GM19328 (cell line): ENCODE measurements around the gene FHOD1.
A peak's percentile ranks its signal among the peaks of the same experiment; 100 is the strongest.

Source experiments
- ATAC-seq: cut with Tn5 transposase; IDR thresholded peaks from one replicate; pipeline ENCODE4 v1.9.1; 2021; ENCODE audit warnings: mild to moderate bottlenecking, moderate library complexity; ENCODE audit not compliant: unreplicated experiment

Gene FHOD1

DNA sequence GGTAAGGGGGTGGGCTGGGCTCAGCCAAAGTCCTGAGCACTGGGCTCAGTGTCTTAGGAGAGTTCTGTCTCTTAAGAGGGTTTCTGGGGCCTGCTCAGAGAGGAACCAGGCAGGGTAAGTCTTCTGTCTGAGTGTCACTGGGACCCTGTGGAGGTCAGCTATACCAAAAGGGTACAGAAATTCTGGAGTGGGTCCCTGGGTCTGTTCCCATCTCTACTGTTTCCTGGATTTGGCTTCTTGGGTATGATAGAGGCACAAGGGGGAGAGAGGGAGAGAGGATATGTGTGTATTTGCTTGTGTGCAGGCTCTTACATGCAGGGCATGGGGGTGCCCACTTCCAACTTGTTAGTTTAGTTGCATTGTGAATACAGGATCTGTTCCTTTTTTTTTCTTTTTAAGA lies 53.7 kb downstream of the FHOD1 start:
- ATAC-seq = no peak

- no peak for ATAC-seq
Measured at GRCh38 chr16:67192781-67193361, 54.4 kb downstream of the FHOD1 start.

DNA sequence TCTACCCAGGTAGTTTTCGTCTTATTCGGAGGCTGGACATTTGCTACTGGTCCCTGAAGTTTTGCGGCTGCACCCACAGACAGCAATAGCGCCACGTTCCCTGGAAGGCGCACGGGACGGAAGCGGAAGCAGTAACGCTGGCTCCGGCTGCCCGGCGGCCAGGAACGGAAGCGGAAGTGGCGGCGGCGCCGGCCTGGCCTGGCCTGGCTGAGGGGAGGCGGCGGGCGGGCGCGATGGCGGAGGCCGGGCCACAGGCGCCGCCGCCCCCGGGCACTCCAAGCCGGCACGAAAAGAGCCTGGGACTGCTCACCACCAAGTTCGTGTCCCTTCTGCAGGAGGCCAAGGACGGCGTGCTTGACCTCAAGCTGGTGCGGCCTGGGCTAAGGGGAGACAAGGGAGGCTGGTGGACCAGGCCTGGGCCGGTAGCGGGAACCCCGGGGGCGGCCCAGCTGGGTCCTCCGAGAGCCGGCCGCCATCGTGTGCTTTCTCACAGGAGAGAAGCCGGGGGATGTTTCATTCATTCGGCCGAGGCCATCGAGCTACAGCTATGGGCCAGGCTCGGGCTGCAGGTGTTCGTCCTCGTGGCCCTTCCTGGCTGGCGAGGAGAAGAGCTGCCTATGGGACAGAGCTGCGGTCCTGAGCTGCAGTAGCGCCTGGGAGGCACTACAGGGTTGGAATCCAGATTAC lies 55.1 kb downstream of the FHOD1 start, which contains the start of gene E2F4:
TSS of gene E2F4 (plus strand) at position 161 of the 687 bp plus-strand sequence. CDS start at position 234, 73 bp downstream.
- ATAC-seq = peak; percentile 88

DNA sequence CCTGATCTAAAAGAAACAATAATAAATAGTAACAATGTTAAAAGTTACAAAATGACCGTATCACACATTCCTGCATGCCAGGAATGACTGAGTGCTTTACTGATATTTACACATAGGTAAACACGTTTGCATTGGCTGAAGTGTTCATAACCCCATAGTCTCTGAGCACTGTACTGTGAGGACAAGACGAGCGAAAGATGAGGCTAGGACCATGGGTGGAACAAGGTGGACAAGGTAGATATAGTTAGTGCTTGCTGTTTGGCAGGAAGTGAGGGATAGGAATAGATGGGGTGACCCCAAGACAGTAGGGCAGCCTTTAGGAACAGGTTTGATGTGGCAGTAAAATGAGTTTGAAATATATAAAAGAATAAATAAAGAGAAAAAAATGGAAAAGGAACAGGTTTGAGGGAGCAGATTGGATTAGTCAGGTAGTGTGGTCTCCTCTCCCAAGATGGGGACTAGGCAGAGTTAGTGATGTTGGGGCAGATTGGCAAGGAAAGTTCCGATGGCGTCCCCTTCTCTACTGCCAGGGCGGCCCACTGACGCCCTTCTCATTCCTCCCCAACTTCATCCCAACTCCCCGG lies 55.8 kb downstream of the FHOD1 start:
- ATAC-seq = no peak

DNA sequence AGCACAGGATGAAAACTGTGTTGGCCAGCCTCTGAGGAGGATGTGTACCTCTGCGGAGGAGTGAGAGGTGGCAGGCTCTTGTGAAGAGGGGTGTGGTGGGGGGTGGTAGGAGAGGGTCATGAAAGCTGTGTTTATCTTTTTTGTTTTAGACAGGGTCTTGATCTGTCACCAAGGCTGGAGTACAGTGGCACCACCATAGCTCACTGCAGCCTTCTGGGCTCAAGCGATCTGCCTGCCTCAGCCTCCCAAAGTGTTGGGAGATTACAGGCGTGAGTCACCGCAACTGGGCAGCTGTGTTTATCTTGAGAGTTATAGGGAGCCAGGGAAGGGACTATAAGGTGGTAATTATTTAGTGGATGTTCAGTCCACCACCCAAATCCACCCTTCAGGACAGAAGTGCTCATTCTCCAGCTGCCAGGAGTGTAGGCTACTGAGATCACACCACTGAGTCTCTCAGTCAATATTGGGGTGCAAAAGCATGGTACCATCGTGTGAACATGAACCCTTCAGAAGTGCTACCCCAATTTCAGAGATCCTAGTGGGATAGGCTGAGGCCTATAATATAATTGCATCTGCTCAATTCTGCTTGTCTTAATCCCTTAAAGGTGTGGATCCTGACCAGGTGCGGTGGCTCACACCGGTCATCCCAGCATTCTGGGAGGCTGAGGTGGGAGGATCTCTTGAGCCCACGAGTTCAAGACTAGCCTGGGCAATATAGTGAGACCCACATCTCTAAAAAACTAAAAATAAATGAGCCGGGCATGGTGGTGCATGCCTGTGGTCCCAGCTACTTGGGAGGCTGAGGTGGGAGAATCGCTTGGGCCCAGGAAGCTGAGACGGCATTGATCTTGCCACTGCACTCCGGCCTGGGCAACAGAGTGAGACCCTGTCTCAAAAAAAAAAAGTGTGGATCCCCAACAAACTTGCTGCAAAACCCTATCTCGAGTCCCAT lies 56.6 kb downstream of the FHOD1 start:
- no peak for ATAC-seq

DNA sequence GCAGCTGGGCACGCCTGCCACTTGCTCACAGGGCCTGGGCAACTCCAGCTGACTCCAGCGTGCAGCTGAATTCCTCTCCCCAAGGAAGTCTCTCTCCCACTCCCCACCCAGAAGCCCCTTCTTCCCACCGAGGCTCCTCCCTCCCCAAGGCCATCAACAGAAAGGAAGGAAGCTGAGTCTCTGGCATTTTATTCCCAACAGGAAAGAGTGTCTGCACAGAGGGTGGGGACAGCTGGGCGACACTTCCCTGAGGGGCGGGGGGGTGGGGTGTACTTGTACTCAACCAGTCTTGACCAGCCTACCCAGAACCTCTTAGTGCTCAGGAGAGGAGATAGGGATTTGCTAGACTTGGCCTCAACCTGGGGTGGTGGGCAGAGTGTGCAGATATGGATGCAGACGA lies 57.2 kb downstream of the FHOD1 start, which contains the start of gene EXOC3L1:
TSS of gene EXOC3L1 (minus strand) at position 96 of the 400 bp plus-strand sequence. CDS start 460 bp downstream, outside the sequence.
- ATAC-seq = no peak

DNA sequence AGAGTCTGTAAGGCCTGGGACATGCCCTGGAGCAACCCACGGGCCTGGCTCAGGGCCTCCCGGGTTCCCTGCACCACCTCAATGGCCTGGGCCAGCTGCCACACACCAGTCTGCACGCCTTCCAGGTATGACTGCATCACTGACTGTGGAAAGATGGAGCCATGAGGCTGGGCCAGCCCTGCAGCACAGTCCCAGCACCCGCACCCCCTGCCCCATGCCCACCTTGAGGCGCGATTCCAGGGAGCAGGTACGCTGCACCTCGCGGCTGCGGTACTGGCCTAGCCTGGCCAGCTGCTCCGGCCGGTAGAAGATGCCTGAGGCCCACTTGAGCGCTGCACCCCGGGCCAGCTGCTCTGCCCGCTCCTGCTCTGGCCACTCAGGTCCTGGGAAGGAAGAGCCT lies 58.5 kb downstream of the FHOD1 start:
- ATAC-seq = no peak

DNA sequence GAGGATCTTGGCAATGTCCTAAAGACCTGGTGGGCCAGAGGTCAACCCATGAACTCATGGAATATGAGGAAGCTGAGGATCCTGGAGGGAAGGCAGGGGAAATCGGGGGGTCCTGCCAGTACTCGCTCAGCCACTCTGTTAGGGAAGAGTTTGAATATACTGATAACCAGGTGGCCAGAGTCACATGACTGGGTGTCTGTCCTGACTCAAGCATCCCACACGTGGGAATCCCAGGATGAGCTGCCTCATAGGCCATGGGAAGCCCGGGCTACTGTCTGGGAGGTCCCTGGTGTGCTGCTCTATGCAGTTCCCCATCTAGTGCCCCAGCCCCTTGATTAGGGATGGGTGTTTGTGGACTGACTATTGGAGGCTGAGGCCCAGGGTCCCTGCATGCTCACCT lies 59.0 kb downstream of the FHOD1 start:
- no peak for ATAC-seq

DNA sequence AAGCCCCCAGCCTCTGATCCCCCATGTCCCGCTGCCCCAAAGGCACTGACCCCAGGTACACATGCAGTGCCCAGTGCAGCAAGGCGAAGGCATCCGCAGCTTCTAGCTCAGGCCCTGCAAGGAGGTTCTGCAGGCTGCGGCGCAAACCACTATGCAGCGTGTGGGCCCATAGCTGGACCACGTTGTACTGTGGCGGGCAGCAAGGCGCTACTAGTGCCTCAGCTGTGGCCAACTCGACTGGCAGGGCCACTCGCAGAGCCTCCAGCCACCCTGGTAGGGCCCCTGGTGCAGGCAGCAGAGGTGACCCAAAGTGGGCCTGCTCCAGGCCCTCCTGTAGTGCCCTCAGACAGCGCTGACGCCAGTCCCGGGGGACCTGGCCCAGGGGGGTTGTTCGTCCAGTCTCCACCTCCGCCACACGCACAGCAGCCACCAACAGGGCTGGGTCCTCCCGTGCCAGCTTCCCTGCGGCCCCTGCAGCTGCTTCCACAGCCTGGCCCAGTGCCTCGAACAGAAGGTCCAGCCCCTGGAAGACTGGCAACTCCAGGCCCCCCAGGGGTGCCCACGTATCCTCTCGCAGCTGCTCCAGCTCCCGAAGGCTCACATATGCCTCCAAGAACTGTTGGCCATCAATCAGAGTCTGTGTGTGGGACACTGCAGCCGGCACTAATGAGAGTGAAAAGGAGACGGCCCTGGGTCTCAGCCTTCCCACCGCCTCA lies 59.9 kb downstream of the FHOD1 start:
- no peak for ATAC-seq

DNA sequence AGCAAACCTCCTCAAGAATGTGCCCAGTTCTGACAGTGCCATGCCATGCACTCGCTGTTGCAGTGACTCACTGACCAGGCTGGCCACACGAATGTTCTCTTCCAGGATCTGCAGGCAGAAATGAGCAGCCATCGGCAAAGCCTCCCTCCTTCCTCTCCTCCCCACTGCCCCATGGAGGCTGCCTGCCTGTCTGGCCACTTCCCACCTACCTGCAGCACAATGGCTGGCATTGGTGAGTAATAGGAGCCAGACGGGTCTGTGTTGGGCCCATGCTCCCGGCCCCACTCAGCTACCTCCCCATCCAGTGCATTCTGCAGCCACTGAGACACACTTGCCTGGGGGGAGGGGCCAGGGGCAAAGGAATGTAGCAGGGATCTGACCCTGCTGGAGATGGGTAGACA lies 60.7 kb downstream of the FHOD1 start:
- ATAC-seq = no peak

- no peak for ATAC-seq
Measured at GRCh38 chr16:67185651-67186134, 61.6 kb downstream of the FHOD1 start.

DNA sequence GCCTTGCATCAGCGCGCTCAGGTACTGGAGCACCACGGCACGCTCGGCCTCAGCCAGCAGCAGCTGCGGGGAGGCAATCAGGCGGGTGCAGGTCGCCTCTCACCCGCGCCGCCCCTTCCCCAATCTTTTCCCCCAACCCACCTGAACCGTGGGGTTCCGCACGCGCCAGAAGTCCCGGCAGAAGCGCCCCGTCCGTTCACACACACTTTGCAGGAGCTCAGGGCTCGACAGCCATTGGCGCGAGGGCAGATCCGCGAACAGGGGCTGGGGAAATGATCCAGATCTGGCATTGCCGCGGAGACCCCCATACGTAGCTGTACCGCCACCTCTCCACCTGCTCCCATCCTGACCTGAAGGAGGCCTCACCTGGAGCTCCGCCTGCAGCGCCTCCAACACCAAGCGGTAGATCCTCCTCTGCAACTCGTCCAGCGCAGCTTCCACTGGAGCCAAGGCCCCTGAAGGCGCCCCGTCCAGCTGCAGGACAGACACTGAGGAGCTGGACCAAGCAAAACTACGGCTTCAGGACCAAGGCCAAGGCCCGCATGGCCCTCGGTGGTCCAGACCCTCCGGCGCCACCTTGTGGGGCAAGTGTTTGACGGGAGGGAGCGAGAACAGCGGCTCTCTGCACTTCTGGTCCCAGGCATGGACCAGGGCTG lies 62.2 kb downstream of the FHOD1 start:
- ATAC-seq = no peak

- no peak for ATAC-seq
Measured at GRCh38 chr16:67184453-67184994, 62.8 kb downstream of the FHOD1 start.

DNA sequence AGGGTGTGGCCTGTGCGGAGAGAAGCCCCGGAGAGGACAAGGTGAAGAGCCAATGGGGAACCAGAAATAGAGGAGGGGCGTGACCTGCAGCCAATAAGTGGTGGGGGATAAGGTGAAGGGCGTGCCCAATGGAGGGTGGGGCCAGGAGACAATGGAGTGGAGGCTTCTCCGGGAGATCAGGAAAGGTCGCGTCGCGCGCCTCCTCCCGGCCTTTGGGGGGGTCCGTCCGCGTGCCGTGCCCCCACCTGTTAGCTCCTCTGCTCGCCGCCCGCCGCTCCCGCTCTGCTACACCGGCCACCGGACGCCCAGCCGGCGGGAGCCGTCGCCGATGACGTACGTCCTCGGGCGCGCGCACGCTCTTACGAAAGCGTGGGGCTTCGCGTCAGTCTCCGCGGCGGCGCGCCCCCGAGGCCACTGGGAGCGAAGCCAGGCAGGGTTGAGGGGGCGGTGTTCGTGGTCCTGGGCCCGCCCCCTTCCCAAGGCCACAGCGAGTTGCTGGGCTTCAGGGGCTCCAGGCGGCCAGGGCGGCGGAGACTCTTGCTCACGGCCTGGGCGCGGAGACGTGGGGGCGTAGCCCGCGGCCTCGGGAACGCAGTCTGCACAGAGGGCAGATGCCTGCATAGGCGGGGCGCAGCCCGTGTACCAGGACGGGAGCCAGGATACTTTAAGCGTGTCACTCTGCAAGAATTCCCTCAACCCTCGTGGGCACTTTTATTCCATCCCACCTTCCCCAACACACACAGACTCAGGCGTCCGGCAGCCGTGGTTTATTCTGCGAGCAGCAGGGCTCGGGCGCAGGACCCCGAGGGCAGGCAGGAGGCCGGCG lies 63.4 kb downstream of the FHOD1 start, which contains the start of gene MATCAP1:
TSS of gene MATCAP1 (minus strand) at position 337 of the 826 bp plus-strand sequence. CDS start 3,353 bp downstream, outside the sequence.
- ATAC-seq = peak; percentile 88

GRCh38 chr16:67183284-67183626 lies 64.0 kb downstream of the FHOD1 start:
- ATAC-seq = no peak

- ATAC-seq = no peak
Measured at GRCh38 chr16:67182288-67182687, 65.0 kb downstream of the FHOD1 start.

- no peak for ATAC-seq
Measured at GRCh38 chr16:67181346-67181745, 65.9 kb downstream of the FHOD1 start.

DNA sequence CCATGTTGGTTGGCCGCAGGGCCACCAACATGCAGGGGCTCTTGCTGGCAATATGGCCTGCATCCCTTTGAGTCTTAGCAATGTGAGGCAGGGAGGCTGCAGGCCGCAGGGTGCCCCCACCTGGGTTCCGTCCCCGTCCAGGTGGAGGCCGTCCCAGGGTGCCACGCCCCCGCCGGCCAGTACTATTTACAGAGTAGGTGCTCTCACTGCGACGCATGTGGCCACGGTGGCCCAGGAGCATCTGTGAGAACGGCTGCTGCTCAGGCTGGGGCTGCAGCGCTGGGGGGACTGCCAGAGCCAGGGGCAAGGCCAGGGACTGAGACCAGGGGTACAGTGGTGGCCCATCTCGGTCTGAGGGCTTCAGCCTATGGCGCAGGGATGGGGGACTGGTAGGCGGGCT lies 67.1 kb downstream of the FHOD1 start:
- no peak for ATAC-seq
